T47D (cell line): Measurements from ENCODE around the gene C9orf40.

Experiments used
- DNase-seq, 2 experiments: peaks; one replicate each; pipeline versions ENCODE4 v3.0.0 to v3.0.0-alpha.2; 2011 to 2012; ENCODE audit warnings: low read depth in 1 of 2, low spot score in 1 of 2
- JUND ChIP-seq: IDR thresholded peaks from 2 replicates; pipeline ENCODE4 v1.6.1; 2012; ENCODE audit warnings: low read depth
- in situ Hi-C: cut with HindIII; loops from 2 replicates; pipeline ENCODE4 v1.10.0; 2016; ENCODE audit warnings: low sequenced_read_pairs, low pct_unique_long_range_greater_than_20kb

The C9orf40 gene

GRCh38 chr9:74958587-74958986, 5.9 kb upstream of the C9orf40 start:
- TF ChIP-seq JUND: no peak
- in situ Hi-C loops: no loop called here
- no peak for DNase-seq

DNA sequence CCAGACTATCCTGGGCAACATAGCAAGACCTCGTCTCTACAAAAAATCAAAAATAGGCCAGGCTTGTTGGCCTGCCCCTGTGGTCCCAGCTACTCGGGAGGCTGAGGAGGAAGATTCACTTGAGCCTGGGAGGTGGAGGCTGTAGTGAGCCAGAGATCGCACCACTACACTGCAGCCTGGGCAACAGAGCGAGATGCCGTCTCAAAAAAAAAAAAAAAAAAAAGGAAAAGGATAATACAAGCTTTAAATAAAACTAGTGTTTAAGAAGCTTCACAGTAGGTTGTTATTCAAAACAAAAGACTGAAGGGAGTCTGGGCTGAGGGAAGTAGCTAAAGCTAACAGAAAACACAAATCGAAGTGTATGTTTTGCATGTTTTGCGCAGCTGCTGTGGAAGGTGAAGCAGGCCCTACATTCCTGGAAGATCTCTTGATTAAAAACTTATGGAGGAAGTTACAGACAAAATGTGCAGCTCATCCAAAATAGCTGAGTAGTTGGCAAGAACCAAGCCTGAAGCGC, 581 bp upstream of the C9orf40 start:
- in situ Hi-C loops: no loop called here
- no peak for DNase-seq
- TF ChIP-seq JUND: no peak

DNA sequence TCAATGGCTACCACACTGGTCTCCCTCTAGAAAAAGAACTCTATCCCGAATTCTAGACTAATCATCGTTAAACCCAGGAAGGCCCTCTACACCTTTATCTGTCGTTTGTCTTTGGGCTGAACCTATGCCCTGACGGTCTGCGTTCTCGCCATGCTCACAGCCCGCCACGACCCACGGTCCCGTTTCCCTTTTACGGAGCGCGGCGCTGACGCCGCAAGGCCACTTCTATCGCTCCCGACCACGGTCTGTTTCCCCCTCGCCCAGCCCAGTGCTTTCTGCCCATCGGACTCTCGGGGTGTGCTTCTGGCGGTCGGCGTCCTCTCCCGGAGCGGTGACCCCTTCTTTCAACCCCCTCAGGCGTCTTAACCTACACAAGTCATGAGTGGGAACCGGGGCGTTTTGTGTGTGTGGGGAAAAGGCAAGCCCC, 974 bp downstream of the C9orf40 start:
- in situ Hi-C loops: no loop called here
- TF ChIP-seq JUND: no peak
- peak; percentile 29 to 59 for DNase-seq

DNA sequence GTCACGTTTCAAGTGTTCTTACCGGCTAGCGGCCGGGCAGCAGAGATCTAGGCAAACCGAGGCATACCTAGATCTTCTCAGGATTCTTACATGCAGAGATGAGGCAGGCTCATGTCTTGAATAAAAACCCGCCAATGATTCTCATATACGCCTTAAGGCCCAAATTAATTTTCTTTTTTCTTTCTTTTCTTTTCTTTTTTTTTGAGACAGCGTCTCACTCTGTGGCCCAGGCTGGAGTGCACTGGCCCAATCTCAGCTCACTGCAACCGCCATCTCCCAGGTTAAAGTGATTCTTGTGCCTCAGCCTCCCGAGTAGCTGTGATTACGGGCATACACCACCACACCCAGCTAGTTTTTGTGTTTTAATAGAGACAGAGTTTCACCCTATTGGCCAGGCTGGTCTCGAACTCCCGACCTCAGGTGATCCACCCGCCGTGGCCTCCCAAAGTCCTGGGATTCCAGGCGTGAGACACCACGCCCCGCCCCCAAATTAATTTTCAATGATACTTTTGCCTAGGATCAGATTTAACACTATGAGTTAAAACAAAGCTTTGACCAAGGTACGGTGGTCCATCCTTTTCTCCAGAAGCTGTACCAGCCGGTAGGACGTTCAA, 1.5 kb downstream of the C9orf40 start:
- in situ Hi-C loops: no loop called here
- no peak for DNase-seq
- no peak for TF ChIP-seq JUND

GRCh38 chr9:74949859-74950855, 2.6 kb downstream of the C9orf40 start:
- TF ChIP-seq JUND: no peak
- in situ Hi-C loops: no loop called here
- DNase-seq: no peak

DNA sequence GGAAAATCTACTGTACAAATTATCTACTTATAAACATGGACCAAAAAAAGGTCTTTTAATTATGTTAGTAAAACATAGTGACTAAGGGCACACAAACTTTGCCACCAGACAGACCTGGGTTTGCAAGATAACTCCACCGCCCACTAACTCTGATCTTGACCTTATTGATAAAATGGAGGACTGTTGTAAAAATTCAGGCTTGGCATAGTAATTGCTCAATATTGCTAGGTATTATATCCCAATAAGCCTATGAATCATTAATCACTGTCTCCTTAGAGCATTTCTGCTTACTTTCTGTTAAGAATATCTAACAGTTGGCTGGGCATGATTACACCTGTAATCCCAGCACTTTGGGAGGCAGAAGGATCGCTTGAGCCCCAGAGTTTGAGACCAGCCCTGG, 3.8 kb downstream of the C9orf40 start:
- DNase-seq: no peak
- in situ Hi-C loops: no loop called here
- no peak for TF ChIP-seq JUND

DNA sequence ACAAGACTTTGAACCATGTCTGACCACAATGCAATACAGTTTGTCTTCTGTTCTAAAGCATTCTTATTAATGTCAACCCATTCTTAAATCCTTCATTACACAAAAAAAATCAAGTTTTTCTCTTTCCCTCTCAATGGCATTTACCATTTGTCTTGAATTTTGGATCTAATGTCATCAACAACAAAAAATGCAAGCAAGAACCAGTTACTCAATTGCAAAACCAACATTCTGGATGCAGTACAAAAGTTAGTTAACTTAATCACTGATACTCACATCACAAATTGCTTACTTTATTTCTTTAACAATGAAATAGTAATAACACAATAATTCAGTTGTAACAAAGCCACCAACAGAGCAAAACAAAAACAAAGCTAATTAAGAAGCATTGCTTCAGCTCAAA, 6.0 kb downstream of the C9orf40 start:
- in situ Hi-C loops: no loop called here
- no peak for TF ChIP-seq JUND
- DNase-seq: no peak

GRCh38 chr9:74942801-74943200, 9.9 kb downstream of the C9orf40 start:
- no peak for DNase-seq
- in situ Hi-C loops: no loop called here
- no peak for TF ChIP-seq JUND

DNA sequence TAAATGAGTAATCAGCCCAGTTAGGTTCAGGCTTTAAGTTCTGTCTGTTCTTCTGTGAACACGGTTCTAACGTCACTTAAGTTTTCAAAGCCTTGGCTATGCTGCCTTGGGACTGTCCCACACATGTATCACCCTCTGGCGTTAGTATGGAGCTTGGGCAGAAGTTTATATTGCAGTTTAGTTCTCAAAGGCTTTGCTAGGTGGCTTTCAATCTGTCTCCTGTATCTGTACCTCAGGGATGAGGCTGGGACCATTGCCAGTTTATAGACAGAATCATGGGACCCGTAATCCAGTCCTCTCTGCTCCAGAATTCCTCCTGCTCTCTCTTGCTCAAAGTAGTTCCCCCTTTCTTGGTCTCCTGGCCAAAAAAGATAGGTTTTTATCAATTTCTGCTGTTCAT, 12.1 kb downstream of the C9orf40 start:
- no peak for TF ChIP-seq JUND
- DNase-seq: peak in 1 of 2 experiments; percentile 30
- in situ Hi-C loops: no loop called here

DNA sequence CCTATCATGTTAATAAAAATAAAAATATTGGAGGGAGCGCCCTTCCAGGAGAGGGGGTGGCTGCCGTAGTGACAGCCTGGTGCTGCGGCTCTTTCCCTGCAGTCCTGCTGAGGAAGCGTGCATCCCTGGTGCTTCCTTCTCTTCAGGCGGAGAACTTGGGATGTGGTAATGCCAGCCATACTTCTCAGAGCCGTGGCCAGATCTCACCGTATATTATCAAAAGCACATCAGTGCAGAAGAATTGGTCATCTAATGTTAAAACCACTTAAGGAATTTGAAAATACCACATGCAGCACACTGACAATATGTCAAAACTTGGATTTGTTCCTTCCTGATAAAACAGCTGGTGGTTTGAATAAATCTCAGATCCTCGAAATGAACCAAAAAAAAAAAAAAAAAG, 17.7 kb downstream of the C9orf40 start:
- in situ Hi-C loops: no loop called here

DNA sequence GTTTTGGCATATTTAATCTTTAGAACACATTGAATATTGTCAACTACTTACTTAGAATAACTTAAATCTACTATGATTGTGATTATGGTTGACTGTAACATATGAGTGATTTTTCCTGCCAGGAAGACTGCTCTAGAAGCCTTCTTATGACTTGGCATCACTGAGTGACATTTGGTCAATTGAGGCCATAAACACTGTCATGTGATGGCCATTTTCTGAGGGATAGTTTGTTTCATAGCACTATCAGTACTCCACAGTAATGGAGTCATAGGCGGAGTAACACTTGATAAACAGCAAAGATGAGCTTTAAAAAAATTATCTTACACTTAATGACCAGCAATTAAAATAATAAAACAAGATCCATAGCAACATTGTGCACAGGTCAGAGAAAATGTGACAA, 31.0 kb downstream of the C9orf40 start:
- no peak for TF ChIP-seq JUND
- no peak for DNase-seq
- in situ Hi-C loops: no loop called here

More for the DNA sequence above, 17.7 kb downstream of the C9orf40 start:
- no peak for DNase-seq
- TF ChIP-seq JUND: no peak

DNA sequence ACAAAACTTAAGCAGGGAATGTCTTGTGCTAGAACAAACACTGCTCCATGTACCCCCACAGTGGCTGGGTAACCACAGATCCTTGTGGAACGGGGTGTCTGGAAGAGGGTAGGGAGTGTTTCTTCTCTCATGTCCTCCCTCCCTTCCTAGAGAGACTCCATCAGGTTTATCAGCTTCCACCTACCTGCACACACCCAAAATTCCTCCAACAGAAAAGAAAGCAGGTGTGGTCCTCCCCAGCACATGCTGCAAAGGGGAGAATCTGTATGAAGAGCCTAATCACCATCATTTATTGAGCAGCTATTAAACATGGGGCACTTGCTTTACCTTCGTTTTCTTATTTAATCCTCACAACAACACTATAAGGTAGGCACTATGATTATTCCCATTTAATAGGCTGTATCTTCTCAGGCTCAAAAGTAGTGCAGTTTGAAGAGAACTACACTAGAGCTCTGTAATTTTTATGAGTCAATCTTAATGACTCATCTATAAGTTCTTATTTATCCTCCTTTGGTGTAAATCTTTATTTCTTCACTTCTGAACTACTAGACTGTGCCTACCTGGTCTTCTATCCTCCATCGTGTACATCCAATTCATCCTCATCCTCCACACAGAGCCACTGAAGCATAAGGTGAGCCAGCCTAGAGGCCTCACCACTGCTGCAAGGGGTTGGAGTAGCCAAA, 31.6 kb downstream of the C9orf40 start:
- DNase-seq: no peak

DNA sequence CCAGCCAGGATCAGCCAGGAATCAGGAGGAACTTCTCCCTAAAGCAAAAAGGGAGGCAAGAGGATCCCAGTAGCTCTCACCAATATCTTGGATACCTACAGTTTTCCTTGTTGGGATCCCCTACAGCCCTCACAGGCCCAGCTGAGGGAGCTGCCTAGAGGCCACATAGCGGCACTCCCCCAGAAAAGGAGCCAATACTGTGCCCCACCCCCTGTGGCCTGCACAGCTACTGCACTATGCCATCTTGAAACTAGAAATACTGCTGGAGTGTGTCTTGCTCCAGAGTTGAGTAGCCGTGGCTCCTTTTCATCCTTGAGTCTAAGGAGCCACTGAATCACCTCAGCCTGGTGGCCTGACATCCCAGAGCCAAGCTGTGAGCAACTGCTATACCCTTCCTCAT, 42.7 kb downstream of the C9orf40 start:
- no peak for DNase-seq
- in situ Hi-C loops: no loop called here
- TF ChIP-seq JUND: no peak

More for the DNA sequence above, 31.6 kb downstream of the C9orf40 start:
- no peak for TF ChIP-seq JUND
- in situ Hi-C loops: no loop called here
